Measurements from ENCODE around the gene ATP11A.

Gene ATP11A

DNA sequence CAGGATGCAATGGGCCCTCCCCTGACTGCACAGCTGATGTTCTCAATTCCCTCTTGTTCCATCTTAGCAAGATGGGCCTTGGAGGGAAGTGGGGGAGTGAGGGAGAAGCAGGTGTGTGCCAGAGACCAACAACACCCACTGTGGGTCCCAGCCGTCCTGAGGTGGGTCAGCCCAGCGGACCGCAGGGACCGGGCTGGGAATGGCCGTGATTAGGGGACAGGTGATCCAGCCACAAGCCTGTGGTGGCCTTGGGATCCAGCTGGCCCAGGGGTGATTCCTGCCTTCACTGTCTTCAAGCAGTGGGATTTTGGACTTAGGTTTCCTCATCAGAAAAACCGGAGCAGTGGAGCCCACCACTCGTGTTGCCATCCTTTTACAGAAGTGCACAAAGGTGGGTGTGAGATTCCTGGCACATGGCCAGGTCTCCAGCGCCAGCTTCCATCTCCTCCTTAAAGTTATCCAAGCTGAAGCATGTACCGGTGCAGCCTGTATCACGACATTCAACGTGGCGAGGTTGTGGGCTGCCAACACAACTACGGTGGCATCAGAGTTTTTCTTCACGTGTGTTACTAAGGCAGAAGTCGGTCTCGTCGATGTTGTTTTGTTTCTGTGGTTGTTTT, 9.0 kb upstream of the ATP11A start:
- H3K4me3 ChIP-seq (ENCODE audit: low read depth, low read length): no peak overlapping the region
- no peaks in the 10 kb centered on the region for H3K36me3 ChIP-seq (ENCODE audit: control insufficient read depth in 2 of 2, insufficient read depth in 1 of 2, low read length in 2 of 2)
- ChIA-PET CTCF (interaction anchor here (1.1 kb wide), 1 partner anchor 48 kb away, joined by 3 read pairs; no protein-coding TSS in a partner anchor), POLR2A (no interaction called here)
- no peaks in the 10 kb centered on the region for H3K4me1 ChIP-seq (ENCODE audit: control insufficient read depth, insufficient read depth, low read length)
- H3K27ac ChIP-seq (ENCODE audit: extremely low read depth, low read depth, low read length): no peak overlapping the region
- no peaks in the 10 kb centered on the region for H3K9me3 ChIP-seq (ENCODE audit: control insufficient read depth, insufficient read depth, low read depth, low read length)
- TF ChIP-seq ZNF624 (tag by site-specific recombination; IDR thresholded peaks at IDR 0.05): no peak
- TF ChIP-seq ZNF394 (tag by site-specific recombination; IDR thresholded peaks at IDR 0.05; ENCODE audit: borderline replicate concordance): no peak
- TF ChIP-seq ZNF311 (tag by site-specific recombination; IDR thresholded peaks at IDR 0.05; ENCODE audit: borderline replicate concordance): no peak
- TF ChIP-seq, protein P1, sequence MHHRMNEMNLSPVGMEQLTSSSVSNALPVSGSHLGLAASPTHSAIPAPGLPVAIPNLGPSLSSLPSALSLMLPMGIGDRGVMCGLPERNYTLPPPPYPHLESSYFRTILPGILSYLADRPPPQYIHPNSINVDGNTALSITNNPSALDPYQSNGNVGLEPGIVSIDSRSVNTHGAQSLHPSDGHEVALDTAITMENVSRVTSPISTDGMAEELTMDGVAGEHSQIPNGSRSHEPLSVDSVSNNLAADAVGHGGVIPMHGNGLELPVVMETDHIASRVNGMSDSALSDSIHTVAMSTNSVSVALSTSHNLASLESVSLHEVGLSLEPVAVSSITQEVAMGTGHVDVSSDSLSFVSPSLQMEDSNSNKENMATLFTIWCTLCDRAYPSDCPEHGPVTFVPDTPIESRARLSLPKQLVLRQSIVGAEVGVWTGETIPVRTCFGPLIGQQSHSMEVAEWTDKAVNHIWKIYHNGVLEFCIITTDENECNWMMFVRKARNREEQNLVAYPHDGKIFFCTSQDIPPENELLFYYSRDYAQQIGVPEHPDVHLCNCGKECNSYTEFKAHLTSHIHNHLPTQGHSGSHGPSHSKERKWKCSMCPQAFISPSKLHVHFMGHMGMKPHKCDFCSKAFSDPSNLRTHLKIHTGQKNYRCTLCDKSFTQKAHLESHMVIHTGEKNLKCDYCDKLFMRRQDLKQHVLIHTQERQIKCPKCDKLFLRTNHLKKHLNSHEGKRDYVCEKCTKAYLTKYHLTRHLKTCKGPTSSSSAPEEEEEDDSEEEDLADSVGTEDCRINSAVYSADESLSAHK (tag by site-specific recombination; IDR thresholded peaks at IDR 0.05): no peak
- TF ChIP-seq GLI4 (tag by site-specific recombination; IDR thresholded peaks at IDR 0.05): no peak
- no peak for TF ChIP-seq HOXD13 (CRISPR knock-in tag; IDR thresholded peaks at IDR 0.05; ENCODE audit: borderline replicate concordance)
- TF ChIP-seq, protein P2, sequence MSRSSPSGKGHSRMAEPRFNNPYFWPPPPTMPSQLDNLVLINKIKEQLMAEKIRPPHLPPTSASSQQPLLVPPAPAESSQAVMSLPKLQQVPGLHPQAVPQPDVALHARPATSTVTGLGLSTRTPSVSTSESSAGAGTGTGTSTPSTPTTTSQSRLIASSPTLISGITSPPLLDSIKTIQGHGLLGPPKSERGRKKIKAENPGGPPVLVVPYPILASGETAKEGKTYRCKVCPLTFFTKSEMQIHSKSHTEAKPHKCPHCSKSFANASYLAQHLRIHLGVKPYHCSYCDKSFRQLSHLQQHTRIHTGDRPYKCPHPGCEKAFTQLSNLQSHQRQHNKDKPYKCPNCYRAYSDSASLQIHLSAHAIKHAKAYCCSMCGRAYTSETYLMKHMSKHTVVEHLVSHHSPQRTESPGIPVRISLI (tag by site-specific recombination; IDR thresholded peaks at IDR 0.05): no peak
- no peak for TF ChIP-seq IKZF3 (tag by site-specific recombination; IDR thresholded peaks at IDR 0.05)
- TF ChIP-seq YY1 (tag by site-specific recombination; IDR thresholded peaks at IDR 0.05): no peak
- no peak for TF ChIP-seq ZNF658 (tag by site-specific recombination; IDR thresholded peaks at IDR 0.05)
- TF ChIP-seq ZNF514 (tag by site-specific recombination; IDR thresholded peaks at IDR 0.05): no peak
- no peak for TF ChIP-seq HOXC10 (CRISPR knock-in tag; IDR thresholded peaks at IDR 0.05)
- TF ChIP-seq ZNF121 (tag by site-specific recombination; IDR thresholded peaks at IDR 0.05): no peak
- TF ChIP-seq ZNF132 (tag by site-specific recombination; IDR thresholded peaks at IDR 0.05; ENCODE audit: borderline replicate concordance): no peak
- no peak for TF ChIP-seq KLF1 (tag by site-specific recombination; IDR thresholded peaks at IDR 0.05)
- TF ChIP-seq ZNF19 (tag by site-specific recombination; IDR thresholded peaks at IDR 0.05; ENCODE audit: low read depth): no peak

DNA sequence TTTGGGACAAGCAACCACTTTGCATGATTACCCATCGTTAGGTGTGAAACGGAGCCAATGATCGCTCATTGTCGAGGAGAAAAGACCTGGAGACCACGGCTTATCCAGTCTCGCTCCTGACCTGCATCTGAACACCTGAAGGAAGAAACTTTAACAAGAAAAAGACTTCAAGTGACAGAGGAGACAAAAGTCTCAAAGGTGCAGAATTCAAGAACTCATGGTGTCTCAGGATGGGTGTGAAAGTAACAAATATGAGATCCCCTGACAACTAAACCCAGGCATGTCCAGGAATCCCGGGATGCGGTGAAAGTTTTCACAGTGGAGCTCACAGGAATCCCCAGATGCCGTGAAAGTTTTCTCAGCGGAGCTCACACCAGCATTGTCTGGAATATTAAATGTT, 6.3 kb upstream of the ATP11A start:
- H3K27ac ChIP-seq (ENCODE audit: extremely low read depth, low read depth, low read length): no peak overlapping the region
- ChIA-PET CTCF (interaction anchor here (0.7 kb wide), 1 partner anchor 26 kb away, joined by 6 read pairs; no protein-coding TSS in a partner anchor), POLR2A (no interaction called here)
- no peaks in the 10 kb centered on the region for H3K36me3 ChIP-seq (ENCODE audit: control insufficient read depth in 2 of 2, insufficient read depth in 1 of 2, low read length in 2 of 2)
- no peaks in the 10 kb centered on the region for H3K4me1 ChIP-seq (ENCODE audit: control insufficient read depth, insufficient read depth, low read length)
- H3K4me3 ChIP-seq (ENCODE audit: low read depth, low read length): no peak overlapping the region
- no peaks in the 10 kb centered on the region for H3K9me3 ChIP-seq (ENCODE audit: control insufficient read depth, insufficient read depth, low read depth, low read length)
- TF ChIP-seq, protein P1 (tag by site-specific recombination; IDR thresholded peaks at IDR 0.05): no peak
- TF ChIP-seq ZFHX2 (tag by site-specific recombination; conservative IDR thresholded peaks at IDR 0.05) (no peak), ZNF623 (tag by site-specific recombination; IDR thresholded peaks at IDR 0.05) (no peak), SP7 (tag by site-specific recombination; IDR thresholded peaks at IDR 0.05) (no peak), ZNF184 (tag by site-specific recombination; IDR thresholded peaks at IDR 0.05) (no peak), FEZF1 (tag by site-specific recombination; IDR thresholded peaks at IDR 0.05) (no peak), ZBTB20 (tag by site-specific recombination; IDR thresholded peaks at IDR 0.05) (no peak), OVOL3 (tag by site-specific recombination; IDR thresholded peaks at IDR 0.05) (no peak), ZNF626 (tag by site-specific recombination; IDR thresholded peaks at IDR 0.05) (no peak), KLF7 (tag by site-specific recombination; IDR thresholded peaks at IDR 0.05; ENCODE audit: borderline replicate concordance) (no peak), ZFP3 (tag by site-specific recombination; IDR thresholded peaks at IDR 0.05; ENCODE audit: low read depth) (no peak), ZNF561 (tag by site-specific recombination; IDR thresholded peaks at IDR 0.05; ENCODE audit: borderline replicate concordance) (no peak), ZFP41 (tag by site-specific recombination; IDR thresholded peaks at IDR 0.05; ENCODE audit: borderline replicate concordance) (no peak)

Measured in HEK293 (cell line).